ENCODE measurements around the gene IFNL4. TPM values are rescaled to one million over a fixed set of nuclear protein-coding genes. Genes with fewer than 3 reads are reported as not detected.
A peak's percentile ranks its signal among the peaks of the same experiment; 100 is the strongest.

The IFNL4 gene
- not detected for polyA plus RNA-seq (2013, experiment 1 of 4)
- polyA plus RNA-seq (2013, experiment 2 of 4), result not detected
- polyA plus RNA-seq (2013, experiment 3 of 4), result not detected
- not detected for polyA plus RNA-seq (2013, experiment 4 of 4)

GRCh38 chr19:39248806-39249205 is at the start of gene IFNL4:
Gene IFNL4 (minus strand): TSS chr19:39248856.
- Histone ChIP-seq H3K4me3 (ENCODE audit: insufficient read depth, low read depth, low read length) (peak within 1 kb of the TSS; percentile 13), H3K9me3 (ENCODE audit: control insufficient read depth, low read length) (no peaks in the 10 kb centered on the region), H3K36me3 (ENCODE audit: control insufficient read depth, insufficient read depth, low read length) (no peaks in the 10 kb centered on the region), H3K27me3 (ENCODE audit: control insufficient read depth, insufficient read depth, low read length, poor library complexity, severe bottlenecking) (peaks cover 76% of the 10 kb centered on the region), H3K27ac (ENCODE audit: insufficient read depth, low read depth, low read length, poor library complexity, severe bottlenecking) (no peak within 1 kb of the TSS), H3K4me1 (ENCODE audit: control insufficient read depth, insufficient read depth, low read length) (no peaks in the 10 kb centered on the region)
- WGBS, 2 experiments, result 70 to 73% methylated on average over 13 of the region's 13 CpGs

DNA sequence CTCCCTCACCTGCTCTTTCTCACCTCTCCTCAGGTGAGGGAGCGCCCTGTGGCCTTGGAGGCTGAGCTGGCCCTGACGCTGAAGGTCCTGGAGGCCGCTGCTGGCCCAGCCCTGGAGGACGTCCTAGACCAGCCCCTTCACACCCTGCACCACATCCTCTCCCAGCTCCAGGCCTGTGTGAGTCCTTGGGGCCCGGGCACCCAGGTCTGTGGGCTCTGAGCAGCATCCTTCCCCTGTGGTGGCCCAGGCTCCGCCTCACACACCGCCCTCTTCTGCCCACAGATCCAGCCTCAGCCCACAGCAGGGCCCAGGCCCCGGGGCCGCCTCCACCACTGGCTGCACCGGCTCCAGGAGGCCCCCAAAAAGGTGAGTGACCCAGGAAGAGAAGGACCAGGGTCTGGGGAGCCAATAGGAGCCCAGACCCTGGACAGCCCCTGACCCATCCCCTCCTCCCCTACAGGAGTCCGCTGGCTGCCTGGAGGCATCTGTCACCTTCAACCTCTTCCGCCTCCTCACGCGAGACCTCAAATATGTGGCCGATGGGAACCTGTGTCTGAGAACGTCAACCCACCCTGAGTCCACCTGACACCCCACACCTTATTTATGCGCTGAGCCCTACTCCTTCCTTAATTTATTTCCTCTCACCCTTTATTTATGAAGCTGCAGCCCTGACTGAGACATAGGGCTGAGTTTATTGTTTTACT is 49.4 kb upstream of the IFNL4 start:
- Histone ChIP-seq H3K9me3 (ENCODE audit: control insufficient read depth, low read length) (no peaks in the 10 kb centered on the region), H3K27me3 (ENCODE audit: control insufficient read depth, insufficient read depth, low read length, poor library complexity, severe bottlenecking) (peaks cover 10% of the 10 kb centered on the region), H3K4me1 (ENCODE audit: control insufficient read depth, insufficient read depth, low read length) (no peaks in the 10 kb centered on the region), H3K36me3 (ENCODE audit: control insufficient read depth, insufficient read depth, low read length) (no peaks in the 10 kb centered on the region), H3K4me3 (ENCODE audit: insufficient read depth, low read depth, low read length) (no peak overlapping the region), H3K27ac (ENCODE audit: insufficient read depth, low read depth, low read length, poor library complexity, severe bottlenecking) (no peak overlapping the region)
- WGBS, 2 experiments, result 79 to 84% methylated on average over 17 of the region's 17 CpGs

- WGBS, 2 experiments, result 90 to 92% methylated on average over 4 of the region's 4 CpGs
- H3K9me3 ChIP-seq (ENCODE audit: control insufficient read depth, low read length), result no peaks in the 10 kb centered on the region
- H3K4me1 ChIP-seq (ENCODE audit: control insufficient read depth, insufficient read depth, low read length), result no peaks in the 10 kb centered on the region
- no peaks in the 10 kb centered on the region for H3K36me3 ChIP-seq (ENCODE audit: control insufficient read depth, insufficient read depth, low read length)
- H3K27me3 ChIP-seq (ENCODE audit: control insufficient read depth, insufficient read depth, low read length, poor library complexity, severe bottlenecking), result peaks cover 10% of the 10 kb centered on the region
- H3K27ac ChIP-seq (ENCODE audit: insufficient read depth, low read depth, low read length, poor library complexity, severe bottlenecking), result no peak overlapping the region
- H3K4me3 ChIP-seq (ENCODE audit: insufficient read depth, low read depth, low read length), result no peak overlapping the region
Observed at GRCh38 chr19:39296906-39297305, 48.2 kb upstream of the IFNL4 start.

DNA sequence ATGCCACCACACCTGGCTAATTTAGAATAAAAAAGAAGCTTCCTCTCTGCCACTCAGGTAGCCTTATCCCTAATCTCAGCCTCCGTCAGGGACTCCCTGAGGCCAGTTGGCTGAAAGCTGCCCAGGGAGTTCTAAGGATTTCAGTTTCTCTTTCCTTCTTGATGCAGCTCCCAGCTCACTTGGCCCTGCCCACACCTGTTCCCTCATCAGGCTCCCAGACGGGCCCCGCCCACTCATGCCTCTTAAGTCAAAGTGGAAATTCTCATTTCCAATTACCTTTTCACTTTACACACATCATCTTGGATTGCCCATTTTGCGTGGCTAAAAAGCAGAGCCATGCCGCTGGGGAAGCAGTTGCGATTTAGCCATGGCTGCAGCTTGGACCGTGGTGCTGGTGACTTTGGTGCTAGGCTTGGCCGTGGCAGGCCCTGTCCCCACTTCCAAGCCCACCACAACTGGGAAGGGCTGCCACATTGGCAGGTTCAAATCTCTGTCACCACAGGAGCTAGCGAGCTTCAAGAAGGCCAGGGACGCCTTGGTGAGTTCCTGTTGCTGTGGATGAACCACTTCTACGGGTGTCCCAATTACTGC is 47.5 kb upstream of the IFNL4 start, which contains the start of gene IFNL1:
TSS of gene IFNL1 (plus strand) at position 353 of the 591 bp plus-strand sequence. CDS start at position 368, 15 bp downstream.
- H3K27ac ChIP-seq (ENCODE audit: insufficient read depth, low read depth, low read length, poor library complexity, severe bottlenecking), result no peak within 1 kb of the TSS
- no peak within 1 kb of the TSS for H3K4me3 ChIP-seq (ENCODE audit: insufficient read depth, low read depth, low read length)
- H3K36me3 ChIP-seq (ENCODE audit: control insufficient read depth, insufficient read depth, low read length), result no peaks in the 10 kb centered on the region
- H3K9me3 ChIP-seq (ENCODE audit: control insufficient read depth, low read length), result no peaks in the 10 kb centered on the region
- 84 to 87% methylated on average over 11 of the region's 11 CpGs for WGBS, 2 experiments
- peaks cover 13% of the 10 kb centered on the region for H3K27me3 ChIP-seq (ENCODE audit: control insufficient read depth, insufficient read depth, low read length, poor library complexity, severe bottlenecking)
- no peaks in the 10 kb centered on the region for H3K4me1 ChIP-seq (ENCODE audit: control insufficient read depth, insufficient read depth, low read length)

DNA sequence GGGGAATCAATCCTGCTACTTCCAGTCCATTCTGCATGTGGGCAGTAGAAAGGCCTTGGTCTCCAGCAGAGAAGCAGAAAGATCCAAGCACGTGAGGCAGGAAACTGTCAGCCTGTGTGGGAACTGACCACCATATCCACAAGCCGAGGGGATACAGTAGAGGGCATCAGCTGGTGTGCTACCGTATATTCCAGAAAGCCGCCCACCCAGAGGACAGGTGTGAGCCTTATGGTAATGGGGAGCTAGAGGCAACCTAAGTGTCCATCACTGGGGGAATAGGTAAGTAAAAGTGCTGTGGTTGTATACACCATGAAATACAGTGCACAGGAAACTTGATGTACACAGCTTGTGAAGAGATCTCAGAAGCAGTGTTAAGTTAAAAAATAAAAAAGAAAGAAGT is 44.7 kb upstream of the IFNL4 start:
- WGBS, 2 experiments, result 56 to 65% methylated on average over 4 of the region's 4 CpGs

GRCh38 chr19:39284032-39284431 is 35.4 kb upstream of the IFNL4 start:
- no peak overlapping the region for H3K27ac ChIP-seq (ENCODE audit: insufficient read depth, low read depth, low read length, poor library complexity, severe bottlenecking)
- no peaks in the 10 kb centered on the region for H3K4me1 ChIP-seq (ENCODE audit: control insufficient read depth, insufficient read depth, low read length)
- H3K27me3 ChIP-seq (ENCODE audit: control insufficient read depth, insufficient read depth, low read length, poor library complexity, severe bottlenecking), result peaks cover 17% of the 10 kb centered on the region
- 86% methylated on average over 1 of the region's 1 CpG; no CpG with 5 or more reads in 1 of the 2 experiments for WGBS, 2 experiments
- H3K9me3 ChIP-seq (ENCODE audit: control insufficient read depth, low read length), result no peaks in the 10 kb centered on the region
- no peaks in the 10 kb centered on the region for H3K36me3 ChIP-seq (ENCODE audit: control insufficient read depth, insufficient read depth, low read length)
- H3K4me3 ChIP-seq (ENCODE audit: insufficient read depth, low read depth, low read length), result no peak overlapping the region

More for the DNA sequence above, 44.7 kb upstream of the IFNL4 start:
- H3K4me1 ChIP-seq (ENCODE audit: control insufficient read depth, insufficient read depth, low read length), result no peaks in the 10 kb centered on the region
- H3K4me3 ChIP-seq (ENCODE audit: insufficient read depth, low read depth, low read length), result no peak overlapping the region
- no peak overlapping the region for H3K27ac ChIP-seq (ENCODE audit: insufficient read depth, low read depth, low read length, poor library complexity, severe bottlenecking)
- peaks cover 31% of the 10 kb centered on the region for H3K27me3 ChIP-seq (ENCODE audit: control insufficient read depth, insufficient read depth, low read length, poor library complexity, severe bottlenecking)
- no peaks in the 10 kb centered on the region for H3K36me3 ChIP-seq (ENCODE audit: control insufficient read depth, insufficient read depth, low read length)
- no peaks in the 10 kb centered on the region for H3K9me3 ChIP-seq (ENCODE audit: control insufficient read depth, low read length)

- Histone ChIP-seq H3K27me3 (ENCODE audit: control insufficient read depth, insufficient read depth, low read length, poor library complexity, severe bottlenecking) (peaks cover 9% of the 10 kb centered on the region), H3K27ac (ENCODE audit: insufficient read depth, low read depth, low read length, poor library complexity, severe bottlenecking) (no peak overlapping the region), H3K9me3 (ENCODE audit: control insufficient read depth, low read length) (no peaks in the 10 kb centered on the region), H3K4me1 (ENCODE audit: control insufficient read depth, insufficient read depth, low read length) (no peaks in the 10 kb centered on the region), H3K4me3 (ENCODE audit: insufficient read depth, low read depth, low read length) (no peak overlapping the region), H3K36me3 (ENCODE audit: control insufficient read depth, insufficient read depth, low read length) (no peaks in the 10 kb centered on the region)
- 50% methylated on average over 1 of the region's 1 CpG; no CpG with 5 or more reads in 1 of the 2 experiments for WGBS, 2 experiments
Observed at GRCh38 chr19:39282021-39282420, 33.4 kb upstream of the IFNL4 start.

DNA sequence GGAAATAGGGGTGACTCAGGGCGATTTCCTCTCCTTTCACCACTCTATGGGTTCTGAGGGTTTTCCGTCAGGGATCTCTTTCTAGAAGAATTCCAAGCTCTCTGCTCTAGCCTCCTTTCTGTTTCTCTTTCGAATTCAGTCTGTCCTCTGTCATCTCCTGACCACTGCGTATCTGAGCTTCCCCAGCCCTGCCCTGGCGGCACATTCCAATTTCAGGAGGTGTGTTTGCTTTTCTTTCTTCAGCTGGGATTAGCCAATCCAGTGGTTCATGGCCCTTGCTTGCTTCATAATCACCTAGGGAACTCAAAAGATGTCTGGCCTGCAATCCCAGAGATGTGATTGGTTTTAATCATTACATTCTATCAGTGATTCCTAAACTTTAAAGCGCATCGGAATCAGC is 28.9 kb upstream of the IFNL4 start:
- 78 to 87% methylated on average over 7 of the region's 7 CpGs for WGBS, 2 experiments

GRCh38 chr19:39276740-39277139 is 28.1 kb upstream of the IFNL4 start:
- H3K4me3 ChIP-seq (ENCODE audit: insufficient read depth, low read depth, low read length), result no peak overlapping the region
- H3K4me1 ChIP-seq (ENCODE audit: control insufficient read depth, insufficient read depth, low read length), result no peaks in the 10 kb centered on the region
- H3K36me3 ChIP-seq (ENCODE audit: control insufficient read depth, insufficient read depth, low read length), result no peaks in the 10 kb centered on the region
- H3K27ac ChIP-seq (ENCODE audit: insufficient read depth, low read depth, low read length, poor library complexity, severe bottlenecking), result no peak overlapping the region
- H3K9me3 ChIP-seq (ENCODE audit: control insufficient read depth, low read length), result no peaks in the 10 kb centered on the region
- peaks cover 4% of the 10 kb centered on the region for H3K27me3 ChIP-seq (ENCODE audit: control insufficient read depth, insufficient read depth, low read length, poor library complexity, severe bottlenecking)
- WGBS, 2 experiments, result 93 to 96% methylated on average over 5 of the region's 5 CpGs

More for the DNA sequence above, 28.9 kb upstream of the IFNL4 start:
- Histone ChIP-seq H3K36me3 (ENCODE audit: control insufficient read depth, insufficient read depth, low read length) (no peaks in the 10 kb centered on the region), H3K27me3 (ENCODE audit: control insufficient read depth, insufficient read depth, low read length, poor library complexity, severe bottlenecking) (peaks cover 4% of the 10 kb centered on the region), H3K9me3 (ENCODE audit: control insufficient read depth, low read length) (no peaks in the 10 kb centered on the region), H3K4me3 (ENCODE audit: insufficient read depth, low read depth, low read length) (no peak overlapping the region), H3K4me1 (ENCODE audit: control insufficient read depth, insufficient read depth, low read length) (no peaks in the 10 kb centered on the region), H3K27ac (ENCODE audit: insufficient read depth, low read depth, low read length, poor library complexity, severe bottlenecking) (no peak overlapping the region)

DNA sequence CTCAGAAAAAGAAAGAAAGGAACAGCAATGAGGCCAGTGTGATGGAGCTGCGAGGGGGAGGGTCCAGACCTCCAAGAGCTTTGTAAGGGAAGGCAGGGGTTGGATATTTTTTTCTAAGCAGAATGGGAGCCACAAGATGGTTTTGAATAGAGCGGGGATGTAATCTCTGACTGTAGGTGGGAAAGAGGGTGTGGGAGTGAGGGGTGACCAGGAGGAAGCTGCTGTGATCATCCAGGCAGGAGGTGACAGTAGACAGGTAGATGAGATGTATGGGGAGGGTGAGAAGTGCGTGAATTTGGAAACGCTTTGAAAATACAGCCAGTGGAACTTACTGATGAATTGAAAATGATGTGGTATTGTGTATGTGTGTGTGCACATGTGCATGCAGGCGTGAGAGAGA is 26.9 kb upstream of the IFNL4 start:
- Histone ChIP-seq H3K9me3 (ENCODE audit: control insufficient read depth, low read length) (no peaks in the 10 kb centered on the region), H3K27ac (ENCODE audit: insufficient read depth, low read depth, low read length, poor library complexity, severe bottlenecking) (no peak overlapping the region), H3K4me1 (ENCODE audit: control insufficient read depth, insufficient read depth, low read length) (no peaks in the 10 kb centered on the region), H3K4me3 (ENCODE audit: insufficient read depth, low read depth, low read length) (no peak overlapping the region), H3K36me3 (ENCODE audit: control insufficient read depth, insufficient read depth, low read length) (no peaks in the 10 kb centered on the region), H3K27me3 (ENCODE audit: control insufficient read depth, insufficient read depth, low read length, poor library complexity, severe bottlenecking) (peaks cover 10% of the 10 kb centered on the region)
- 86% methylated on average over 5 of the region's 5 CpGs for WGBS, 2 experiments

All from ectodermal cell (in vitro differentiated cells).